Mesenteric fat pad (tissue), 1 donor: Measurements from ENCODE around the gene ARHGAP1. TPM values are rescaled to one million over a fixed set of nuclear protein-coding genes. Genes with fewer than 3 reads are reported as not detected.

ENCODE experiments used
- DNase-seq: peaks from one replicate; pipeline ENCODE4 v3.0.0-alpha.2; 2020; ENCODE audit warnings: low spot score
- total RNA-seq: library from RNA; stranded (reverse); fragmentation: NEBNext Ultra II Directional; extraction: Animal tissue kit (Norgen Biotek cat#: 25700); gene quantifications from one replicate; pipeline ENCODE4 v1.2.1, GENCODE V29; 2021
- donor health status: DM: yes; HTN: yes; CAD: no.

ARHGAP1 gene
- total RNA-seq, 1 donor from 2014 or later: 103 TPM

DNA sequence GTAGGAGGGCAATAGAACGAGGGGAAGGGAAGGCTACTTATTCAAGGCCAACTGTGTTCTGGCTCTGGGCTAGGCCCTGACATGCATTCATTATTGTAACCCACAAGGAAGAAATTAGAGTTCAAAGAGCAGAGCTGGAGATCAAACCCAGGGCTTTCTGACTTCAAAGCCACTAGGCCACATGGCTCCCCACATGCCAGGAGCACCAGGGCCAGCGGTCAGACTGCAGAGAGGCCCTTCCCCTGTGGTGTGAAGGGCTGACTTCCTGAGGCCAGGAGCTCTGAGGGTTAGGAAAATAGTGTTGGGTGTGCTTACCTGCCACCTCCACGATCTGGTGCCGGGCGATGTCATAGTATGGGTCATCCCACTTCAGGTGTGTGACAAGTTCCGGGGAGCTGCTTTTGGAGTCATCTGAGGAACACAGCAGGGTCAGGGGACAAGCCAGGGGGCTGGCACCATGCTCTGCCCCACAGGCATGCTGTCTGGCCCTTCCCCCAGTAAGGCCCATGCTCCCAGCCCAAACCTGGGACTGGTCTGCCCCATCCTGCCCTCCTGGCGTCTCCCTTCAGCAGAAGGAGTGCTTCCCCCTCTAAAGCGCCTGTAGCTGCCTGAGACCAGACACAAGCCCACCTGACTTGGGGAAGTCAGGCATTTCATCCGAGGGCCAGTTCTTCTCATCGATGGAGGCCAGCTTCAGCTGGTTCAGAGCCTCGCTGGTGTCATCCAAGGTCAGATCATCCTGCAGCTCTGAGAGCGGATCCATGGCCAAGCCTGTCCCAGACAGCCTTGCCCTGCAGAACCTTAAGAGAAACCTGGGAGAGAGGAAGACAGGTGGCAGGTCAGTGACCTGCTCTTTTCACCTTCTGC lies 4.8 kb downstream of the ARHGAP1 start:
- DNase-seq: no peak

DNA sequence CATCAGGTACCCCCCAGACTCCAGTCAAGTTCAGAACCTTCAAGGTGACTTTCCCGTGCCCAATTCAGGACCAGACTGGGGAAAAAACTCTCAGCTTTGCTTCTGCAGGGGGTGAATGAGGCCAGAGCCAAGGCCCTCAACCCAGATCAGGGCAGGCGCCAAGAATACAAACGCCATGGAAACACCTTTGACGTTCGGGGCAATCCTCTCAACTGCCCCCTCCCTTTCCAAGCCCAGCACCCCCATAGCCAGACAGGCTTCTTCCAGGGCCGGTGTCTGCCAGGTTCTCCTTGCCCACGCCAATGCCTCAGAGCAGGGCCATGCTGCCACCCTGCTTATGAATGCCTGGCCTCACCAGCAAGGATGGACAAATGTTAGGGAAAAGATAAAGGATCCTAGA lies 5.8 kb downstream of the ARHGAP1 start:
- no peak for DNase-seq

DNA sequence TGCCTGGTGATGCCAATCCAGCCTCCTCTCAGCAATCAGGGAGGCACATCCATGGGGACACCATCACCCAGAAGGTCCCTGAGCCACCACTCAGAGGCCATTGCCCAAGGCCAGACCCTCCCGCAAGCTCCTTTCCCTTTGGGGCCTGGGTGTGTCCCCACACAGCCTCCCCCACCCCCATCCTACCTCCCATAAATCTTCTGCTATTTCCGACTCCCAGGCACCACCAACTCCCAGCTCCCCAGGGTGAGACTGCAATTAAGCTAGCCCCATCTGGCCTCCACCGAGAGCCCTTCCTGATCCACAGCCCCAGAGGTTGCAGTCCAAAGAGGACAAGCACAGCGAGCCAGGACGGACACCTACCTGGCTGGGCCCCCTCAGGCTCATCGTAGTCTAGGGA lies 6.3 kb downstream of the ARHGAP1 start:
- no peak for DNase-seq

DNA sequence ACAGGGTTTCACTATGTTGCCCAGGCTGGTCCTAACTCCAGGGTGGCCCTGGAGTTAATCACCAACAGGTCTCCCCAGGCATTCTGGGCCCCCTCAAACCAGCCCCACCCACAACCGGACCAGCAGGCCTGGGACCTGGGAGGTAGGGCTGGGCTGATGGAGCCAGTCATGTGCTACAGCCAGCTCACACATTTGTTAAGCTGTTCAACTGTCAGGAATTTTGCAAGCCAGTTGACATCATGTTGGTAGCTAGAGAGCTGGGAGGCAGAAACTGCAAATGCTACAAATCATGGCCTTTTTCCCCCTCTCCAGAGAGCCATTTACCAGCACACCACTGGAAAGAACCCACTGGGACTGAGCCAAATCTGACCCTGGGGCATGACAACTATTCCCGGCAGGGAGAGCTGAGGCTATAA lies 6.8 kb downstream of the ARHGAP1 start:
- DNase-seq: no peak

DNA sequence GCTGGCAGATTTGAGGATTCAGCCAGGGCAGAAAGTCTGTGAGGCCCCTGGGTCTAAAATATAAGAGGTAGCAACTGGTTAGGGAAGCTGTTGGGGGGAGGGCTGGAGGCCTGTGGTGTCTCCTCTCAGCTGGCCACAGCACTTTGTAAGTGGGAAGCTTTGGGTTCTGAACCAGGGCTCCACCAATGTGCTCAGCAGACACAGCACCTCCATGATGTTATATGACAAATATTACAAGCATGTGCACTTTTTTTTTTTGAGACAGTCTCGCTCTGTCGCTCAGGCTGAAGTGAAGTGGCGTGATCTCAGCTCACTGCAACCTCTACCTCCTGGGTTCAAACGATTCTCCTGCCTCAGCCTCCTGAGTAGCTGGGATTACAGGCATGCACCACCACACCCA lies 8.0 kb downstream of the ARHGAP1 start:
- DNase-seq: no peak

DNA sequence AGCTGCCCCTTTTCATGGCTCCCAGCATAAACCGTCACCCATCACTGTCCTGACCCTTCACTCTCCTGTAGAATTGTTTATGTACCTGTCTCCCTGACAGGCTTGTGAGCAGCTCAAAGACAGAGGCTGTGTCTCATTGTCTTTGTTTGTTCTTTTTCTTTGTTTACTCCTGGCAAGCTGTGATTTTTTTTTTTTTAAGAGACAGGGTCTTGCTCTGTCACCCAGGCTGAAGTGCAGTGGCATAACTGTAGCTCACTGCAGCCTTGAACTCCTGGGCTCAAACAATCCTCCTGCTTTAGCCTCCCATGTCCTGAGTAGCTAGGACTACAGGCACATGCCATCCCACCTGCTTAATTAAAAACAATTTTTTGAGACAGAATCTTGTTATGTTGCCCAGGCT lies 9.7 kb downstream of the ARHGAP1 start:
- no peak for DNase-seq

DNA sequence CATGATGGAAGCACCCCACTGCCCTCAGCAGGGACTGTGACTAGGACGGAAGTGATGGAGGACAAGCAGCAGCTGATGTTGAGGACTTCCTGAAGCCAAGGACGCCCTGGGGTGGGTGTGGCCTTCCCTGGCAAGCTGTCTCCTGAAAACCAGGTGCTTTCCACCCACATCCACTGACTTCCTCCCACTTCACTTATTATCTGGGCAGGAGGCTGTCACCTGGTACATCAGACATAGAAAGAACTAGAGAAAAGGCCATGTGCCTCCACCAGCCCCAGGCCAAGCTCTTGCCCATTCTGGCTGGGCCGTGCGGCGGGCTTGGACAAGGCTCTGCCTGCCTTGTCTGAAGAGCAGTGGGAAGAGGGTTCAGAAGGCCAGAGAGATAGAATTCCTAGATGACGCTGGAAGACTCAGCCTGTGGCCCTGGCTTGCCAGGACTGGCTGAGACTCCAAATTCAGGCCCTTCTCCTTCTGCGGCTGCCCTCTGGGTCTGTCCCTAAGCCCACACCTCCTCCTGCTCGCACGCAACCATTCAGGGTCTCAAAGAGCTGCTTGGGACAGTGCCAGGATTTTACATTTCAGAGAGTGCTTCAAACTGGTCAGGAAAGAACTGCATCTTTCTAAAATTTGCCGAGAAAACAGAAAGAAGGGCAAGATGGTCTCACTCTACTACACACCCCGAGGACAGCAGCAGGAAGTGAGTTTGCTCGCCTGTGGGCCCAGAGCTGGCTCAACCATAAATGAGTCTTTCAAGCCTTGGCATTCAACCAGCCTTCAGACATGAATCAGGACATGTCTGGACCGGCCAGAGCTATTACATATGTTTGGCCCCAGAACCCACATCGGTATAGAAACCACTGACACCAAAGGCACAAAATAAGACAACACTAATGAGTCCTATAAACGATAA lies 13.3 kb downstream of the ARHGAP1 start:
- no peak for DNase-seq

DNA sequence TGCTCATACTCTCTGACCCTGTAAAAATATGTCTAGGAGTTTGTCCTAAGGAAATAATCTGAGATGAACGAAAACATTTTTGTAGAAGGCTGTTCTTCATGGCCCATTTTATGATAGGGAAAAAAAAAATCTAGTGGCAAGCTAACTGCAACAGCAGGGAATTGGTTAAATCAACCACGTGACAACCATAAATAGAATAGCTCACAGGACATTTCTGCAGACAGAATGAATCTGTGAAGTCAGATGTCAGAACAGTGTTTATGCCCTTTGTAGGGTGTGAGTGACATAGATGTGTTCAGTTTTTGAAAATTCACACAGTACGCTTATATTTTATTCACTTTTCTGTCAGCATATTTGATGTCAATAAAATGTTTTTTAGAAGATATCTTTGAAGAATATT lies 16.1 kb downstream of the ARHGAP1 start:
- DNase-seq: no peak

DNA sequence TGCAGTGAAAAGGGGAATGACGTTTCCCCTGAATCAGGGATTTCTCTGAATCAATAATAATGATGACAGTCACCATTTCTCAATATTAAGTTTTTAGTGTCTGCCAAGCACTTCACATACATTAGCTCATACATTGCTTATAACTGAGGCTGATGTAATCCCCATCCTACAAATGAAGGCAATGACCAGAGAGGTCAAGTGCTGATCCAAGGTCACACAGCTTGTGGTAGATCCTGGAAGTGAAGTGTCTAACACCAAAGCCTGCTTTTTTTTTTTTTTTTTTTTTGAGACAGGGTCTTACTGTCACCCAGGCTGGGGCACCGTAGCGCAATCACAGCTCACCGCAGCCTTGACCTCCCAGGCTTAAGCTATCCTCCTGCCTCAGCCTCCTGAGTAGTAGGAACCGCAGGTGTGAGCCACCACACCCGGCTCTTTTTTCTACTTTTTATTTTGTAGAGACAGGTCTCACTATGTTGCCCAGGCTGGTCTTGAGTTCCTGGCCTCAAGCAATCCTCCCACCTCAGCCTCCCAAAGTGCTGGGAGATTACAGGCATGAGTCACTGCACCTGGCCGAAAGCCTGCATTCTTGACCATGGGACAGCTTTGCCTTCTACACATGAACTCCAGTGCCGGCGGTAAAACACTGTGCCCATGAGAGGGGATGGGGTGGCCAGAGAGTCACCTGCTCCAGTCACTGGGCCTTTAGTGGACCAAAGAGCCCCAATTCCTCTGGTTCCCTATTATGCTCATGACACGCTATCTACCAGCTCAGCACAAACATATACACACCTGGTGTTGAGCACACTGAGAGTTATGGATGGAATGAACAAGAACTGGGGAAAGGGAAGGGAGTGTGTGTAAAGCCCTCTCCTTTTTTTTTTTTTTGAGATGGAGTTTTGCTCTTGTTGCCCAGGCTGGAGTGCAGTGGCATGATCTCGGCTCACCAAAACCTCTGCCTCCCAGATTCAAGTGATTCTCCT lies 17.4 kb downstream of the ARHGAP1 start:
- no peak for DNase-seq

DNA sequence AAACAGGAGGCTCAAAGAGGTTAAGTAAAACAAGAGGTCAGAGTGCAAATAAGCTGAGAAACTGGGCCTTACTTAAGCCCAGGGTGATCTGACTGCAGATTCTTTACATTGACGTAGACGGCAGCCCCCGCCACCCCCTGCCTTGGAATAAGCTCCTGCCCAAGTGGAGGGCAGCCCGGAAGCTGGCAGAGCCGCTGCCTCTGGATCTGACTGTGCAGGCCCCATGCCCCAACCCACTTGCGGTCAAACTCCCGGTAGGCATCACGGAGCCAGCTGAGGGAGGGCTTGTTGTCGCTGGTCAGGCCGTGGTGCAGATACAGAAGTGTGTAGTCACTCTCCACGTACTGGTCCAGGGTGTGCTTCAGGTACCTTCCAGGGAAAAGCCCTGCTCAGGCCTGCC lies 18.6 kb downstream of the ARHGAP1 start:
- DNase-seq: no peak

DNA sequence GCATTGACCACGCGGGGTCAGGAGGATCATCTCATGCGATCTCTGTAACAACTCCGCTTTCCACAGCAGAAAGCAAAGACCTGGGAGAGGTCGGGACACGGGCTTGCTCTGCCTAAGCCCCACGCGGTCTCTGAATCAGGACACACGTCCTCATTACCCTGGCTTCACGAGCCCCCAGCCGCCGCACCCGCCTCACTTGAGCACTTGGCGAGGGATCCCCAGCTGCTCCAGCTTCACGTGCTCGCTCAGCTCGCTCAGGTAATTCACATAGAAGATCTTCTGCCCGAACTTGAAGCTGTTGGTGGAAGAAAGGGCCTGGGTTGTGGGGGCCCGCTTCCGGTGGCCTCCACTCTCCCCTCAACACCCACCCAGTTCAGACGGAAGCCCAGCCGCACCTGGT lies 19.6 kb downstream of the ARHGAP1 start:
- DNase-seq: no peak

DNA sequence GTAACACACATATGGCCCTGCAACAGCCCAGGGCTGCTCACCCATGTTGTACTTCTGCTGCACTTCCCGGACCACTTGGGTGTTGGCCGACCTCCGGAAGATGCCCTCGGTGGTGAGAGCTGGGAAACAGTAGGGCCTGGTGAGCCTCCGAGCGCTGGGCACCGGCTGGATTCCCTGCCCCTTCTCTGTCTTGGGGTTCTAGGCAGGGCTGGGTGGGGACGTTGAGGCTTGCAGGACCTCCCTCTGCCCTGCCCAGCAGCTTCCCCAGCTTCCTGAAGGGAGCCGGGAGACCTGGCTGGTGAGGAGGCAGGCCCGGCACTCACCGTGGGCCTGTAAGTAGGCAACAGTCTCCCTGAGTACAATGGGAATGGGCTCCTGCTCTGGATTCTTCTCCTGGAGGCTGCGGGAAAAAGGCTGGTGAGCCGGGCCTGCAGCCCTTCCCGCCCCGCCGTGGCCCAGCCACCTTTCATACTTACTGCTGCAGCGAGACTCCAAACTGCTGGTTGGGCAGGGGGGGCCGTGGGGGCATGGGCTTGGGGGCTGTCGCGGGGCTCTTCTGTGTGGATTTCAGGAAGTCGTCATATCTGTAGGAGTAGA lies 20.2 kb downstream of the ARHGAP1 start:
- DNase-seq: no peak

DNA sequence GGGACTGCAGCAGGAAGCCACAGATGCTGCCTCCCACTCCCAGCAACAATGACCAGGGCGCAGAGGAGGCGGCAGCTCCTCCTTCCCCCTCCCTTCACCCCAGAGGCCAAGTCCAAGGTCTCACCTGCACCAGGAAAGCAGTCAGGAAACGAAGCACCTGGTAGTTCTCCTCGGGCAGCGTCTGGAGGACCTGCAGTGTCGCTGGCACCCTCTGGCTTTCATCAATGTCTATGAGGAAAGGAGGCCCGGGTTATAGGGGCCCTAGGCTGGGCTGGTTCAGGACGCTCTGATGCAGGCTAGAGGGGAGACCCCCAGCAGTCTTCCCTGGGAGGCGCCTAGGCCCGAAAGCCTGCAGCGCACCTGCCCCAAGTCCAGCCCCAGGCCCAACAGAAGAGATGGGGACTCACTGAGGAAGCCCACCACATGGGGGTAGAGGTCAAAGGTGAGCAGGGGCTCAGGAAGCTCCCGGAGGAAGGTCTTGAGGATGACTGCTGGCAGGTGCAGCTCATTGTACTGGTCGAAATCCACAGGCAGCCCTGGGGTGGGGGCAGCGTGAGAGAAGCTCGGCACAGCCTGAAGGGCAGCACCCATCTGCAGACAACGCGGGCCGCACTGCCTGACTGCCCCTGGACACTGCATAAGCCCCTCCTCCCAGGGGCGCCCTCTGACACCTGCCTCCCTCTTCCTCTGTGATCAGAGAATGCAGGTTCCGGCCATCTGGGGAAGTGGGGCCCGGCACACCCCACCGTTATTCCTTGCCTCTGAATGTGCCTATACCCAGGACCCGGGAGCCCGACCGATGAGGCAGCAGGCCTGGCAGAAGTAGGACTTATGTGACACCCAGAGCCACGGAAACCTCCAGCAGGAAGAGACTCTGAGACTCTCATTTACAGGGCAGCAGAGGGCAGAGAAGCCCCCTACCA lies 20.9 kb downstream of the ARHGAP1 start:
- DNase-seq: no peak

DNA sequence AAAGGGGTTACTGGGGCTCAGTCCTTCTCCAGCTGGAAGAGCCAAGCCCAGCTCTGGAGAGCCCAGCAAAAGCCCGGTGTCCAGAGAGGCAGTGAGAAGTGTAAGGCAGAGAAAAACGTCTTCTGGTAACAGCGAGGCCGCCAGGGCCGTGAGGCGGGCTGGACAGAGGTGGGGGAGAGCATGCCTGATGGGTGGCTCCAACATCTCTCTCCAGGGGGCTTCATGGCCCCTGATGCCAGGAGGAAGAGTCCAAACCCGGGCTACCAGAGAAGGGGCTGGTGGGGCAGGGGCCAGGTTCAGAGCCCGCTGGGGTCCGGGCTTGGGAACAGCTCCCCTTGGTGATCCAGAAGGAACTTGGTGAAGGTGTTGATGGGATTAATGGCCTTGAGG lies 21.7 kb downstream of the ARHGAP1 start:
- no peak for DNase-seq

DNA sequence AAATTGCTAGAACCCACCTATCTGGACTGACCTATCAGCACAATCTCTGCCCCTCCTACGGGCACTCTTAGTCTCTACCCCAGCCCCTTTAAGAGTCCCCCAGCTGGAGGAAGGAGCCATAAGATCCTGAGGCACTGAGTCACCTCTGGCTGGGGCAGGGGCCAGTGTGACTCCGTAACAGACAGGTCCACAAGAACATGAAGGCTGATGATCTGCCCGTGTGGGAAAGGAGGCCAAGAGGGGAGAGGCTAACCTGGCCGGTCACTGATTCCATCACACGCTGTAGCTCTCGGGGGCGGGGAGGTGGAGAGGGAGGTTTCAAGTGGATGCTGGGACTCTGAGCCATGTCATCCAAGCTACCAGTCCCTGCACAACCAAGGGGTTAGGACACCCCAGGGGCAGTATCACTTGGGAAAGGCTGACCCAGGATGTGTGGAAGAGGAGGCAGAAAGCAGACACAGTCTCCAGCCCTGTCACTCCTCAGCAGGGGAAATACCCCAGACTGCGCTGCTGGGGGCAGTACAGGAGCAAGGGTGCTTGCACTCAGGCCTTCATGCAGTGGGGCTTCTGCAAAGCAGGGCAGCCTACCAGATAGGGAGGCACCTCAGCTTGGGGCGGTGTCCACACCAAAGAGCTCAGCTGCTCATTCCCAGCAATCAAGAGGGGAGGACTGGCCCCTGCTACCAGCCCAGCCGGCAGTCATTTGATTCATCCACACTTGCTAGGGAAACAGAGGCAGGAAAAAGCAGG lies 22.3 kb downstream of the ARHGAP1 start:
- DNase-seq: no peak

DNA sequence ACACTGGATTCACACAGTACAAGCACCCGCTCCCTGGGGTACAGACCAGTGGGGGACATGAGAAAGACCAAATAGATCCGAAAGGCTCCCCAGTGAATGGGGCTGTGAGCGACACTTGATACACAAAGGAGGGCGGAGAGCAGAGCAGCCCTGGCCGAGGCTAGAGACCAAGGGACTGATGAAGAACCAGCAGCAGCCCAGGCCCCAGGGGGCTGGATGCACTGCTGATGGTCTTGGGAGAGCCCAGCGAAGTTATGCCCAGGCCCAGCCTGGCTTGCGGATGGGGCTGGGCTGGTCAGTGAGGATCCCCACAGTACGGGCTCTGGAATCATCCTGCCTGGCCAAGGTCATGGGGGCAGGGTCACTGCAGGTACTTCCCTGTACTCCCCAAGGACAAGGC lies 23.2 kb downstream of the ARHGAP1 start:
- DNase-seq: no peak

DNA sequence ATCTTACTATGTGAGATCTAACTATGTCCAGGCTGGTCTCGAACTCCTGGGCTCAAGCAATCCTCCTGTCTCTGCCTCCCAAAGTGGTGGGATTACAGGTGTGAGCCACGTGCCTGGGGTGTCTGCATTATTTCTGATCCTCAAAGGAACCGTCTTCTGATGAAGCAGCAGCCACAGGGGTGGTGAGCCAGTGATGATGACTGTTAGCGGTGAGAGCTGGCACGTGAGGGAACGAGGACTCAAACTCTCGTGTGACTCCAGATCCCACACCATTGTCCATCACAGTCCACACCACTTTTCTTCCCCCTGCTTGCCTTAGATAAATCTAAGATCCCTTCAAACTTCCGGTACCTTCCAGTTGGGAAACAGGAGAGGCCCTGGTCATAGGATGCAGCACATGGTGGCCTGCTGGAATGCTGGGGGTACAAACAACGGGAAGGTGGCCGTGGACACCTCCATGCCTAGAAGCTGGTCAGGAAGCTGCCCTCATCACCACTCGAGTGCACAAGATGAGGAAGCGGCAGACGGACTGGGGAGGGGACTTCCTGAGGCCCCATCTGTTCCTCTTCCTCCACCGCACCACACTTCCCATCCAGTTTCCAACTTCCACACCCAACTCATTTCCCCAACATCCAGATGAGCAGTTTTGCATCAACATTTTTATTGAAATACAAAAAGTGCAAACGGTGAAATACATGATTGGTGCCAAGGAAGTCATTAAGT lies 23.8 kb downstream of the ARHGAP1 start:
- no peak for DNase-seq

DNA sequence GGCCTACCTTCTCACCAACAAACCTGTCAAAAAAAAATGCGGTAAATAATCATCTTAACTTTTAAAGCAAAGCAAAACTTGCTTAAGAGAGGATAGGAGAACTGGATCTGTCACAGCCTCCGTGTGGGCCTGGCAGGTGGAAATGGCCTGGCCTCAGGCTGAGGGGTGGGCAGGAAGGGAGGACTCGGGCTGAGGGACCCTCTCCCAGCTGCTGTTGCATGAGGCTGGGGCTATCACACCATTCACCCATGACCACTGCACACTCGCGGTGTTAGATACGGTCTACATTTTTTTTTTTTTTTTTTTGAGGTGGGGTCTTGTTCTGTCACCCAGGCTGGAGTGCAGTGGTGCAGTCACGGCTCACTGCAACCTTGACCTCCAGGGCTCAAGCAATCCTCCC lies 24.5 kb downstream of the ARHGAP1 start:
- no peak for DNase-seq
